Measurements from ENCODE around the gene GPBAR1.

Gene GPBAR1

DNA sequence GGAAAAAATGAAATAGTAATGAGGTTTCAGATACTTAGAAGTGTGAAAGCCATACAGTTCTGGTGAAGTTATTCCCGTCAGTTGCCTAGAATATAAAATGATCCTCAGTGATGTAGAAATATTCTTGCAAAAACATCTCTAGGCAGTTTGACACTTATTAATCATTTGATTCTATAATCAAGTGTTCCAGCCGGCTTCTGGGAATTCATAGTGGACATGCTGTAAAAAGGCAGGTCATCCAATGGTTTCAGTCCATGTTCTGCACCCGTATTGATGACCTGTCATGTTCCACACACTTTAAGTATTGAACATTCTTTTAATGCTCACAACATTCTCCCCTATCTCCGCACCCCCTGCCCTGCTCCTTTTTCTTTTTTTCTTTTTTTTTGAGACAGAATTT is 24.0 kb upstream of the GPBAR1 start:
- H3K4me3 ChIP-seq (ENCODE audit: low read length) = no peak overlapping the region
- no peak for DNase-seq (ENCODE audit: low read depth, low spot score)

GRCh38 chr2:218238887-218239286 is 21.9 kb upstream of the GPBAR1 start:
- DNase-seq (ENCODE audit: low read depth, low spot score) = no peak
- H3K4me3 ChIP-seq (ENCODE audit: low read length) = no peak overlapping the region

- DNase-seq (ENCODE audit: low read depth, low spot score) = no peak
- no peak overlapping the region for H3K4me3 ChIP-seq (ENCODE audit: low read length)
Measured at GRCh38 chr2:218244204-218244603, 16.6 kb upstream of the GPBAR1 start.

DNA sequence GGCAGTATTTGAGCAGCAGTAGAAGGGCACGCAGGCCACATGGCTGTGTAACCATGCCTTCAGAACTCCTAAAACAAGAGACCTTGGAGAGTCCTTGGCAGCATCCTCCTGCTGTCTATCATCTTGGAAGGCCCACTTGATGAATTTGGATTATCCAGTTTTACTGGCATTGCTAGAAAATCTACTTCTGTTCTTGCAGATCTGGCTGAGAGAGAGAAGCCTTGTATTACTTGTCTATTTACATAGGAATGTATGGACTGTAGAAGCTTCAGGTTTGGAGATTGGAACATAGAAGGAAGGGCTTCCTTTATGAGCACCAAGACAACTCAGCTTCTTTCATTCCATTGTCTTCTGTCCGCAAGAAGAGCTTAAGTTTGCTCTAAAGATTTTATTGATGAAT is 16.1 kb upstream of the GPBAR1 start:
- no peak overlapping the region for H3K4me3 ChIP-seq (ENCODE audit: low read length)
- no peak for DNase-seq (ENCODE audit: low read depth, low spot score)

DNA sequence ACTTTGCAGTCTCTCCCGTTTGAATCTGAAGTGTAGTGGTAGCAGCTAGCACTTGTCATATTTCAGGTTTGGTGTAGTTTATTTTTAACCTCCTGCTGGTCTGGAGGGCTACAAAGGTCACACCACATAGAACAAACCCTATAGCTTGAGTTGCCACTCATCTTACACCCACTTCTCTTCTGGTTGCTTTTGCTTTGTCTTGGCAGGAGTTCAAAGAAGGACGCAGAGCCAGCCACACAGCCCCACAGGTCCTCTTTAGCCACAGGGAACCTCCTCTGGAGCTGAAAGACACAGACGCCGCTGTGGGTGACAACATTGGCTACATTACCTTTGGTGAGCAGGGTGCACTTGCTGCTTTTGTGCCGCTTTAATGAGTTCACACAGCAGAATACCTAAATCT is 15.6 kb upstream of the GPBAR1 start:
- DNase-seq (ENCODE audit: low read depth, low spot score) = no peak
- H3K4me3 ChIP-seq (ENCODE audit: low read length) = no peak overlapping the region

GRCh38 chr2:218249691-218250090 is 11.1 kb upstream of the GPBAR1 start:
- no peak for DNase-seq (ENCODE audit: low read depth, low spot score)
- H3K4me3 ChIP-seq (ENCODE audit: low read length) = no peak overlapping the region

GRCh38 chr2:218252509-218253231 is 8.1 kb upstream of the GPBAR1 start:
- DNase-seq (ENCODE audit: low read depth, low spot score) = no peak
- no peak overlapping the region for H3K4me3 ChIP-seq (ENCODE audit: low read length)

- no peak overlapping the region for H3K4me3 ChIP-seq (ENCODE audit: low read length)
- DNase-seq (ENCODE audit: low read depth, low spot score) = no peak
Measured at GRCh38 chr2:218253232-218253625, 7.6 kb upstream of the GPBAR1 start.

DNA sequence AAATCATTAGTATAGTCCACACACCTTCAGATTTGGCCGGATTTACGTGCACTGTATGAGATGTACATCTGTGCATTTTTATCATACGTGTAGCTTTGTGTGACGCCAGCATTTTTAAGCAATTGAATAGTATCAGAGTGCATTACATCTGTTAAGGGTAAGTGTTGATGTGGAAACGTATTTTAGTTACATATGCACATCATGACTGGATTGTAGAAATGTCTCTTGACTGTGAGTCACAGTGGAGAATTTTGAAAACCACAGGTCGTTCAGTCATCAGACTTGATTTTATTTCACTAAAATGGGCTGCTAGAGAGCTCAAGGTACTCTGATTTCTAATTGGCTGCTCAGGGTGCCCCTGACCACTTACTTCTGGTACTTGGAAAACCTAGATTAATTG is 5.4 kb upstream of the GPBAR1 start:
- H3K4me3 ChIP-seq (ENCODE audit: low read length) = no peak overlapping the region
- DNase-seq (ENCODE audit: low read depth, low spot score) = no peak

GRCh38 chr2:218256612-218257350 is 4.0 kb upstream of the GPBAR1 start:
- DNase-seq (ENCODE audit: low read depth, low spot score) = no peak
- H3K4me3 ChIP-seq (ENCODE audit: low read length) = no peak overlapping the region

- no peak overlapping the region for H3K4me3 ChIP-seq (ENCODE audit: low read length)
- DNase-seq (ENCODE audit: low read depth, low spot score) = peak; percentile 53
Measured at GRCh38 chr2:218257390-218257981, 3.3 kb upstream of the GPBAR1 start.

GRCh38 chr2:218259099-218259961 is 1.5 kb upstream of the GPBAR1 start:
- no peak for DNase-seq (ENCODE audit: low read depth, low spot score)
- H3K4me3 ChIP-seq (ENCODE audit: low read length) = no peak overlapping the region

GRCh38 chr2:218260166-218260565 is 649 bp upstream of the GPBAR1 start:
- H3K4me3 ChIP-seq (ENCODE audit: low read length) = no peak overlapping the region
- DNase-seq (ENCODE audit: low read depth, low spot score) = no peak

- H3K4me3 ChIP-seq (ENCODE audit: low read length) = no peak overlapping the region
- no peak for DNase-seq (ENCODE audit: low read depth, low spot score)
Measured at GRCh38 chr2:218261423-218262236, 815 bp downstream of the GPBAR1 start.

- DNase-seq (ENCODE audit: low read depth, low spot score) = no peak
- H3K4me3 ChIP-seq (ENCODE audit: low read length) = no peak overlapping the region
Measured at GRCh38 chr2:218262237-218262600, 1.4 kb downstream of the GPBAR1 start.

DNA sequence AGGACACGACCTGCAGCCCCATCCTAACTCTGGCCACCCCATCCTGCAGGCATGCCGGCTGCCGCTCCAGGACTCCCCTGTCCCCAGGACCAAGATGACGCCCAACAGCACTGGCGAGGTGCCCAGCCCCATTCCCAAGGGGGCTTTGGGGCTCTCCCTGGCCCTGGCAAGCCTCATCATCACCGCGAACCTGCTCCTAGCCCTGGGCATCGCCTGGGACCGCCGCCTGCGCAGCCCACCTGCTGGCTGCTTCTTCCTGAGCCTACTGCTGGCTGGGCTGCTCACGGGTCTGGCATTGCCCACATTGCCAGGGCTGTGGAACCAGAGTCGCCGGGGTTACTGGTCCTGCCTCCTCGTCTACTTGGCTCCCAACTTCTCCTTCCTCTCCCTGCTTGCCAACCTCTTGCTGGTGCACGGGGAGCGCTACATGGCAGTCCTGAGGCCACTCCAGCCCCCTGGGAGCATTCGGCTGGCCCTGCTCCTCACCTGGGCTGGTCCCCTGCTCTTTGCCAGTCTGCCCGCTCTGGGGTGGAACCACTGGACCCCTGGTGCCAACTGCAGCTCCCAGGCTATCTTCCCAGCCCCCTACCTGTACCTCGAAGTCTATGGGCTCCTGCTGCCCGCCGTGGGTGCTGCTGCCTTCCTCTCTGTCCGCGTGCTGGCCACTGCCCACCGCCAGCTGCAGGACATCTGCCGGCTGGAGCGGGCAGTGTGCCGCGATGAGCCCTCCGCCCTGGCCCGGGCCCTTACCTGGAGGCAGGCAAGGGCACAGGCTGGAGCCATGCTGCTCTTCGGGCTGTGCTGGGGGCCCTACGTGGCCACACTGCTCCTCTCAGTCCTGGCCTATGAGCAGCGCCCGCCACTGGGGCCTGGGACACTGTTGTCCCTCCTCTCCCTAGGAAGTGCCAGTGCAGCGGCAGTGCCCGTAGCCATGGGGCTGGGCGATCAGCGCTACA is 2.1 kb downstream of the GPBAR1 start:
- DNase-seq (ENCODE audit: low read depth, low spot score) = no peak
- no peak overlapping the region for H3K4me3 ChIP-seq (ENCODE audit: low read length)

- no peak overlapping the region for H3K4me3 ChIP-seq (ENCODE audit: low read length)
- no peak for DNase-seq (ENCODE audit: low read depth, low spot score)
Measured at GRCh38 chr2:218263817-218264641, 3.2 kb downstream of the GPBAR1 start.

All from Jurkat, Clone E6-1 (cell line).